HUDEP-2 (cell line): ENCODE measurements around the gene SWAP70.
"Not testable (repeated sequence)": the region's sequence is repeated elsewhere in the genome, so short reads cannot be mapped to it uniquely, and the experiment has no call there.

Experiments used
- DNase-seq, 76 experiments: peaks; one replicate each; lab custom pipeline; 2025; ENCODE audit not compliant: unreplicated experiment in 76 of 76; lab: John Stamatoyannopoulos, UW

Gene SWAP70

GRCh38 chr11:9663699-9664275, at the start of gene SWAP70:
SWAP70 (plus strand) TSS chr11:9664077; CDS start chr11:9664180, 103 bp downstream.
- DNase-seq = peak in 73 of 76 experiments; percentile 13 to 88 (median 71)

- DNase-seq = no peak
Measured at GRCh38 chr11:9615031-9615451, 48.8 kb upstream of the SWAP70 start.

- no peak for DNase-seq
Measured at GRCh38 chr11:9616042-9616675, 47.7 kb upstream of the SWAP70 start.

GRCh38 chr11:9616858-9617257, 47.0 kb upstream of the SWAP70 start:
- DNase-seq = no peak

GRCh38 chr11:9617940-9618339, 45.9 kb upstream of the SWAP70 start:
- no peak for DNase-seq

GRCh38 chr11:9619004-9619403, 44.9 kb upstream of the SWAP70 start:
- DNase-seq = no peak

- no peak for DNase-seq
Measured at GRCh38 chr11:9619971-9620370, 43.9 kb upstream of the SWAP70 start.

- DNase-seq = not testable (repeated sequence)
Measured at GRCh38 chr11:9622353-9622752, 41.5 kb upstream of the SWAP70 start.

GRCh38 chr11:9623053-9623452, 40.8 kb upstream of the SWAP70 start:
- DNase-seq = not testable (repeated sequence)

GRCh38 chr11:9624448-9624847, 39.4 kb upstream of the SWAP70 start:
- no peak for DNase-seq

- DNase-seq = no peak
Measured at GRCh38 chr11:9625162-9625561, 38.7 kb upstream of the SWAP70 start.

- no peak for DNase-seq
Measured at GRCh38 chr11:9625728-9626127, 38.1 kb upstream of the SWAP70 start.

GRCh38 chr11:9626496-9627394, 37.1 kb upstream of the SWAP70 start:
- DNase-seq = no peak

GRCh38 chr11:9629064-9629463, 34.8 kb upstream of the SWAP70 start:
- no peak for DNase-seq

GRCh38 chr11:9633679-9634078, 30.2 kb upstream of the SWAP70 start:
- DNase-seq = no peak

- DNase-seq = no peak
Measured at GRCh38 chr11:9636691-9637090, 27.2 kb upstream of the SWAP70 start.

GRCh38 chr11:9639099-9639498, 24.8 kb upstream of the SWAP70 start:
- no peak for DNase-seq

- DNase-seq = peak in 2 of 76 experiments; percentile 2 to 16
Measured at GRCh38 chr11:9639985-9640384, 23.9 kb upstream of the SWAP70 start.

- DNase-seq = no peak
Measured at GRCh38 chr11:9642894-9643293, 21.0 kb upstream of the SWAP70 start.

GRCh38 chr11:9643751-9644150, 20.1 kb upstream of the SWAP70 start:
- DNase-seq = no peak

- DNase-seq = no peak
Measured at GRCh38 chr11:9645881-9646280, 18.0 kb upstream of the SWAP70 start.

GRCh38 chr11:9646324-9646723, 17.6 kb upstream of the SWAP70 start:
- no peak for DNase-seq
